ENCODE measurements around the gene GUCD1. TPM values are rescaled to one million over a fixed set of nuclear protein-coding genes. Genes with fewer than 3 reads are reported as not detected.

GUCD1 gene
- total and polyA plus RNA-seq, 9 of the 15 experiments (the other 6 are each of a cell fraction or from before 2014, with no cell fraction given): 31.5 to 67.8 (median 50.3) TPM

GRCh38 chr22:24548812-24549211 is 6.1 kb downstream of the GUCD1 start:
- WGBS (ENCODE audit: insufficient coverage, low coverage, missing lambda C conversion rate): 100% methylated on average over 4 of the region's 4 CpGs
- no peak overlapping the region for H2AFZ ChIP-seq (ENCODE audit: low read depth, low read length)
- in situ Hi-C loops (cut with MboI) (no loop called here), intact Hi-C loops (cut with micrococcal nuclease) (no loop called here)
- H3K9me3 ChIP-seq (replicated peaks; ENCODE audit: control insufficient read depth, insufficient read depth, low read depth, low read length): no peaks in the 10 kb centered on the region
- H3K9ac ChIP-seq (ENCODE audit: insufficient read depth in 1 of 2, low read depth in 2 of 2, low read length in 2 of 2): peak overlapping the region in 1 of 2 experiments; percentile 26; a peak in 1 of 4 replicates
- H3K27me3 ChIP-seq (ENCODE audit: control insufficient read depth in 2 of 2, insufficient read depth in 2 of 2, low read length in 2 of 2): no peaks in the 10 kb centered on the region
- H3K9me1 ChIP-seq (ENCODE audit: control insufficient read depth, insufficient read depth, low read length): no peaks in the 10 kb centered on the region
- no peak overlapping the region for H3K27ac ChIP-seq (ENCODE audit: extremely low read depth, low read depth, low read length)
- H3K4me3 ChIP-seq: no peak overlapping the region
- H3K4me1 ChIP-seq (replicated peaks in 1 of 2; ENCODE audit: control insufficient read depth in 2 of 2, insufficient read depth in 2 of 2, low read length in 2 of 2): peaks cover 5 to 10% of the 10 kb centered on the region in 2 experiments; a peak in 4 of 5 replicates
- 0 out of 2 replicates have a peak, but pooled peaks cover 7% of the 10 kb centered on the region for H4K20me1 ChIP-seq (replicated peaks; ENCODE audit: control insufficient read depth, insufficient read depth, low read length)
- CTCF ChIA-PET (ENCODE audit: low intra/inter-chr PET ratio): no interaction called here
- no peak for DNase-seq (ENCODE audit: extremely low read depth in 1 of 4, low spot score in 3 of 4)
- no peak overlapping the region for H3K4me2 ChIP-seq (ENCODE audit: insufficient read depth, low read length)
- H3K36me3 ChIP-seq (ENCODE audit: control insufficient read depth, insufficient read depth, low read length): peaks cover 61% of the 10 kb centered on the region; the same call in 2 of the 3 replicates
- peaks cover 38% of the 10 kb centered on the region for H3K79me2 ChIP-seq (ENCODE audit: control insufficient read depth, insufficient read depth, low read length)
- BruUV-seq (replicated peaks): no TSS peak
- TF ChIP-seq ZNF449 (CRISPR knock-in tag; IDR thresholded peaks at IDR 0.05): no peak
- no peak for TF ChIP-seq ZNF347 (CRISPR knock-in tag; IDR thresholded peaks at IDR 0.05; ENCODE audit: low read depth)
- TF ChIP-seq BMI1 (IDR thresholded peaks at IDR 0.05; ENCODE audit: low read length): no peak
- TF ChIP-seq ZNF224 (CRISPR knock-in tag; IDR thresholded peaks at IDR 0.05): no peak
- no peak for TF ChIP-seq FOXM1 (IDR thresholded peaks at IDR 0.05; ENCODE audit: low read depth)
- TF ChIP-seq FOXM1 (CRISPR knock-in tag; IDR thresholded peaks at IDR 0.05; ENCODE audit: low read depth): no peak
- no peak for FAIRE-seq
- POLR2A ChIA-PET: no interaction called here
- ATAC-seq: no peak
